ENCODE measurements around the gene COL6A1.
"Not testable (repeated sequence)": the region's sequence is repeated elsewhere in the genome, so short reads cannot be mapped to it uniquely, and the experiment has no call there.

Gene COL6A1

GRCh38 chr21:45969921-45970673 lies 11.5 kb upstream of the COL6A1 start:
- DNase-seq (ENCODE audit: low read depth) = no peak

GRCh38 chr21:45970674-45971615 lies 10.6 kb upstream of the COL6A1 start:
- DNase-seq (ENCODE audit: low read depth) = no peak

- DNase-seq (ENCODE audit: low read depth) = no peak
These were observed 9.8 kb upstream of the COL6A1 start for GRCh38 chr21:45971616-45972352.

- no peak for DNase-seq (ENCODE audit: low read depth)
These were observed 9.2 kb upstream of the COL6A1 start for GRCh38 chr21:45972353-45972715.

GRCh38 chr21:45972716-45973474 lies 8.7 kb upstream of the COL6A1 start:
- DNase-seq (ENCODE audit: low read depth) = no peak

GRCh38 chr21:45973475-45974072 lies 8.0 kb upstream of the COL6A1 start:
- DNase-seq (ENCODE audit: low read depth) = peak; percentile 77

- no peak for DNase-seq (ENCODE audit: low read depth)
These were observed 7.2 kb upstream of the COL6A1 start for GRCh38 chr21:45974073-45975019.

- DNase-seq (ENCODE audit: low read depth) = no peak
These were observed 6.4 kb upstream of the COL6A1 start for GRCh38 chr21:45975020-45975666.

- not testable (repeated sequence) for DNase-seq (ENCODE audit: low read depth)
These were observed 5.7 kb upstream of the COL6A1 start for GRCh38 chr21:45975667-45976409.

GRCh38 chr21:45976701-45977311 lies 4.8 kb upstream of the COL6A1 start:
- no peak for DNase-seq (ENCODE audit: low read depth)

GRCh38 chr21:45977396-45977795 lies 4.2 kb upstream of the COL6A1 start:
- DNase-seq (ENCODE audit: low read depth) = no peak

- DNase-seq (ENCODE audit: low read depth) = no peak
These were observed 2.4 kb upstream of the COL6A1 start for GRCh38 chr21:45979141-45979631.

GRCh38 chr21:45979651-45980050 lies 1.9 kb upstream of the COL6A1 start:
- DNase-seq (ENCODE audit: low read depth) = no peak

GRCh38 chr21:45980271-45980670 lies 1.3 kb upstream of the COL6A1 start:
- DNase-seq (ENCODE audit: low read depth) = no peak

GRCh38 chr21:45980697-45981096 lies 873 bp upstream of the COL6A1 start:
- no peak for DNase-seq (ENCODE audit: low read depth)

- no peak for DNase-seq (ENCODE audit: low read depth)
These were observed 655 bp downstream of the COL6A1 start for GRCh38 chr21:45982092-45982757.

- no peak for DNase-seq (ENCODE audit: low read depth)
These were observed 1.4 kb downstream of the COL6A1 start for GRCh38 chr21:45982758-45983648.

Data from HS-27A (cell line).